GM19193 (cell line): Measurements from ENCODE around the gene RNF182.

Experiments used
- POLR2A ChIP-seq: IDR thresholded peaks from 4 replicates; pipeline ENCODE4 v1.6.1; 2011; ENCODE audit not compliant: insufficient read depth, insufficient read length; ENCODE audit errors: extremely low read depth

Gene RNF182

DNA sequence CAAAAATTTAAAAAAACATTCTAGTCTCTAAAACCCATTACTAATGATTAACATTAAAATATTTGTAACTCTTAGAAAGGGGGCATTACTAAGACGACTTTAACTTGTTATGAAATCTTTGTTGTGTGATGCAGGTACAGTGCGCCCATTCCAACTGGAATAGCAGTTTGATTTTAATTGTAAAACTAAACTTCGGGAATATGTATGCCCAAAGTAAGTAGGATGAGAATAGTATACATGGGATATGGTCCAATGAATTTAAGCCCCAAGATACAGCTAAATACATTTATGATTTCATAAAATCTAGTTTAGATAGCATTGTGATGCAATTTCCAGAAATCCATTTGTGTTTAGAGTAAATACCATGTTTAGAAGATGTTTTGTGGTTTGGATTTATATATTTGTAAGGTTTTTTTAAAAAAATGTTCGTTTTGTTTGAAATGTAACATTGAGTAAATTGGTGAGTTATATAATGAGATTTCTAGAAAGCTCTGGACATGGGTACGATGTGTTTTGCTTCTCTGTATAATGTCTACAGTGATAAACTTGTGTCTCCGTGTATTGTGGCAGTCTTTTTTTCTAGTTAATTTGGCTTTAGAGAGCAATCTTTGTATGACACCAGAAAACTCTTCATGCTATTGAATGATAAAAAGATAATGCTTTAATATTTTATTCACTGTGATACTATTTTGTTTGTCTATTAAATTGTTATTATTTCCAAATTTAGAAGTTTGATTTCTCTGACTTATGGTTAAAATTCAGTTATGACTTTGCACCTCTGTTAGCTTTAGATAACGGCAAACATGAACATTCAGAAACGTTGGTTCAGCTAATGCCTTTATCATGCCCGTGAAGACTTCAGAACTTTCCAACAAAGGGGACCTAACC is 54.8 kb downstream of the RNF182 start:
- TF ChIP-seq POLR2A = no peak

DNA sequence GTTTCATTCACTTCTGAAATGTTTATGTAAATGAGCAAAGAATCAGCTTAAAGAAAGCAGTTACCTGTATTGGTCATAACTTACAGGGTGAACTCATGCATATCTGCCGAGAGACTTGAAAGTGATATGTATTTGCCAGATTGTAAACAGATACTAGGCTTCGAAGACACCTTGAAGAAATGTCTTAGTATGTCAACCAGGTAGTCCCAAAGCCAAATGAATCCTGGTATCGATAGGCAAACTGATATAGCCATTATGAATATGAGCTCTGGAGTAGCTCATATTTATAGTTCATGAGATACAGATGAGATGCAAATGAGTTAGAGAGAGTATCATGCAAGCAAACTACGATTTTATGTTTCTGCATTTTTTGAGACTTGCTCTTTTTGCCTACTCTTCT is 55.8 kb downstream of the RNF182 start:
- TF ChIP-seq POLR2A = no peak

DNA sequence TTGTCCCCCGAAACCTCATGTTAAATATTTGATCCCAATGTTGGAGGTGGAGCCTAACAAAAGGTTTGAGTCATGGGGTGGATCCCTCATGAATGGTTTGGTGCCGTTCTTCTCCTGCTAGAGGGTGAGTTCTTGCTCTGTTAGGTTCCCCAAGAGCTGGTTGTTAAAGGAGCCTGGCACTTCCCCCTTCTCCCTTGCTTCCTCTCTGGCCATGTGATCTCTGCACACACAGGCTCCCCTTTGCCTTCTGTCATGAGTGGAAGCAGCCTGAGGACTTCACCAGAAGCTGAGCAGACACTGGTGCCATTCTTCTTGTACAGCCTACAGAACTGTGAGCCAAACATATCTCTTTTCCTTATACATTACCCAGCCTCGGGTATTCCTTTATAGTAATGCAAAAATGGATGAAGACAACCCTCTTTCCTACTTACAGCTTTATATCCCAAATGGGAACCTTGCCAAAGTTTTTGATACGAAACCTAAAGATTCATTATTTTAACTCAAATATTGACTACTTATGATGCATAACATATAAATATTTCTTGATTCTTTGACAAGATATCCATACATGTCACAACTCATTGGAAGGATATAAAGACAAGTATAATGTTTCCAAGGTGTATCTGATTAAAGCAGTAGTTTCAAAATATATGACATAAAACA is 61.0 kb downstream of the RNF182 start:
- TF ChIP-seq POLR2A = no peak

DNA sequence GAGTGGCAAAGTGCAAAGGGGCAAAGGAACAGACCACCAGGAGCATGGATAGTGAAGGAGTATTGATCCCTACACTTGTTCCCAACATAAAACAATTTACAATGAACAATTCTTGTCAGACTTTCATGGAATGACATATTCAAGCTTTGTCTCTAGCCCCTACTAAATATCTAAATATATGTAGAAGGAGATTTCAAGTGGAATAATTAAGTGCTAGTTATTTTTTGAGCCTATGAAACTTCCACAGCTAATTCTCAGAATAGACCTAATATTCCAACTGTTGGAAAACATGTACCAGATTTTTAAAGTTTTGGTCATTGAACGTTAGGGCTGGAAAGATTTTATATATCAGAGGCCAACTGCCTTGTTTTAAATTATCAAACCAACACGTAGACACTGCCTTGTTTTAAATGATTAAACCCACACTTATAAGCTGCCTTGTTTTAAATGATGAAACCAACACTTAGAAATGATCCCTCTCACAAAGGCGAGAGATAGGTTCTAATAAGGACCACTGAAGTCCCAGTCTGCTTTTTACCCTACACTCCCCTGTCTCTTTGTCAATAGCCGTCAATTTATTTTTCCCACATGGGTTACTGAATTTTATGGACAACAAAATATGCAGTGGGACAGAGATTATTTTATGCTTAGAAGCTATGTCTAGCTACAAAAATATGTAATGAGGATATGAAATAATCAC is 62.1 kb downstream of the RNF182 start:
- TF ChIP-seq POLR2A = no peak

DNA sequence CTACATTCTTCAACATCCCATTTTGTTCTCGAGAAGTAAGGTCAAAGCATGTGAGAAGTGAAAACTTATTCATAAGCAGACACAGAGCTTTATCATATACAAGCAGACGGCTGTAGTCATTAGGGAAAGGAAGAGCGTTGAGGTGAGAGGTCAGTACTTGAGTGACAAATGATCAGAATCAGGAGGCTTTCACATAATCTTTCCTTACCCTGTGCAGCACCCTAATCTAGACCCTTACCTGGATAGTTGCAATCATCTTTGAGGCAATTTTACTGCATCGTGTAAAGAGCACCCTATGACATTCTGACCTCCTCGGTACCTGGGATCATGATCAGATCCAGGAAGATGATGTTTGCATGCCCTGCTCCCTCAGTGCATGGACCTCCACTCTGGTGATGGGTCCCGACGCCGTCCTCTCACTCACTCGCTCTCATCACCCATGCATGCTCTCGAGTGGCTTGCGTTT is 62.7 kb downstream of the RNF182 start:
- no peak for TF ChIP-seq POLR2A

DNA sequence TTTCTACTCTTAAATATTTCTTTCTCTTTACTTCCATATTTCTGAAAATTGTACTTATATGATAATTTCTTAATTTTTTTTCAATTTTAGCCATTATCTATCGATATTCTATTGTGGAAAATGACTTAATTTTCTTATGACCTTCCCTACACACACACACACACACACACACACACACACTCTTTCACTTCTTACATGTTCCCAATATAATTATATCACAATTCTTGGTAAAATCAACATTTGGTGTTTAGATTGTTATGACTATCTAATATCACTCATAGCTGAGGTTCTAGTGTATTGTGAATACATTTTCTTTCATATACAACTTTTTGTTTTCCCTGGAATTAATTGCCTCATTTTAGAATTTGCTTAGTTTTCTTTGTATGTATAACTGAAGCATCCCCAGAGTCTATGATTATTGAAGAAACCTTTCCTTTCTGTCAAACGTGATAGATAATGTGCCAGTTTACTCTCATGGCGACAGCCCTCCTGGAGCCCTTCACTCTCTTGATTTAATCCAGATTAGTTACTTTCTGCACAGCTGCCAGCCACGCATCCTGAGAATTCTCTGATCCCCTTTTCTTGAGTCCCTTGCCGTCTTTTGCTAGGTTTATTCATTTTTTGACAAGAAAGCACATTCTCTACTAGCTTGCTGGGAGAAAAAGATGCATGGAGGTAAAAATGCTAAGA is 63.4 kb downstream of the RNF182 start:
- TF ChIP-seq POLR2A = no peak

DNA sequence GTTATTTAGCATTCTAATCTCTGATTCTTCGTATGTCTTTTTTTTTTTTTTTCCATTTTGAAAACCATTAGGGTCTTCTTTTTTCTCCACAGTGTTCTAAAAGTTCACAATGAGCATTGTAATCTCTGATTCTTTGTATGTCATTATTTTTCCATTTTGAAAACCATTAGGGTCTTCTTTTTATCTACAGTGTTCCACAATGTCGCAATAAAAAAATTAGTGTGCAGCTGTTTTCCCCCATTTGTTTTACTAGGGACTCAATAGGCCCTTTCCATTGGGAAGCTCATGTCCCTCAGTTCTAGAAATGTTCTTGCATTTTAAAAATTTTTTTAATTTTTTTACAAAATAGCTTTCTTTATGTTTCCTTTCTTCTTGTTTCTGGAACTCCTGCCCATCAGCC is 64.2 kb downstream of the RNF182 start:
- no peak for TF ChIP-seq POLR2A

DNA sequence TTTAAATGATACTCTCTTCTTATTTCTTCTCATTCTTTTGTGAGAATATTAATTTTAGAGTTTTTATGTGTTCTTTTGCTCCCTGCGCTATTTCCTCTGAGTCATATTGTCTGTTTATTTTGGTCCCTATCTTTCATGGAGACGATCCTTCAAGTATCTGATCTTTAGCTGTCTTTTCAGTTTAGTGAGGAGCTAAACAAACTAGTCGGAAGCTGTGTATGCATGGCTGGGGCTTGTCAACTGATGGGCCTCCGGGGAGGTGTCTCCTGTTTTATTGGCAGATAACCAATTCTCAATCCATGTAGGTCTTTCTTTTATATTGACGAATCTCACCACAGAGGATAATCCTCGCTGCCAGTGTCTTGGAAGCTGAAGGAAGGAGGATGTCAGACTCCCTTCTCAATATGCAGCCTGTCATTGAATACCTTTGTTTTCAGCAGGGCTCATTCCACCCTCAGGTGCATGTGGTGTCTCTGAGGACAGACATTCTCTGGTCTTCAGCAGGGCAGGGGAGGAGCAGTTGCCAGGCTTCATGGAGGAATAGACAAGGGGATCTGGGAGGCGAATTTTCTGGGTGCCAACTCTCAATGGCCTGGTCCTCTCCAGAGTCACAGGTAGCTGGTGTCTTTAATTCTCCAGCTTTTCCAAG is 64.9 kb downstream of the RNF182 start:
- TF ChIP-seq POLR2A = no peak

DNA sequence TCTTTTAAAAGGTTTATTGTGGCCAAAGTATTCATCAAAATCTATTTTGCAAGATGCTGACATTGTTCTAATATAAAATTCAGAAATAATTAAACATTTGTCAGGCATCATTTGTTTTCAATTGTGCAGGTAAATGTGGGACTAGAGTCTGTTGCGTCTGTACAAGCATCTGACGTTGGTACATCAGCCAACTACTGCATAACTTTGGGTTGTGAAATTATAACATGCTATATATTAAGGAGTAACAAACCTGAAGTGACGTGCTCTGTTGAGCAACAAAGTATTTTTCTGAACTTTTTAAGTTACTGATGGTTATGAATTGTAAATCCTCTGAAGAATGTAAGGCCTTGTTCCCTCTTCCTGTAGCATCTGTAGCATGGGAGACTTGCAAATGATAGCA is 66.0 kb downstream of the RNF182 start:
- TF ChIP-seq POLR2A = no peak

DNA sequence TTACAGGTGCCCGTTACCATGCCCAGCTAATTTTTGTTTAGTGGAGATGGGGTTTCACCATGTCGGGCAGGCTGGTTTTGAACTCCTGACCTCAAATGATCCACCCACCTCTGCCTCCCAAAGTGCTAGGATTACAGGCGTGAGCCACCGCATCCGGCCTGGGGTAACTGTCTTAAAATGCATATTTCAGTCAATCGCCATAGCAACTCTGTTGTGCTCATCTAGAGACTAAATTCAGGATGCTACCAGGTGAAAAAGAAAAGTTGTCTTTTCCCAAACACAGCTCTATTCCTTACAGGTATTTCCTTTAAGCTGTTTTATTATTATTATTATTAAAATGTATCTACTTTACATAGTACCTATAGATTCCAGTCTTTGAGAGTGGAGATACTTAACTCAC is 66.6 kb downstream of the RNF182 start:
- no peak for TF ChIP-seq POLR2A

DNA sequence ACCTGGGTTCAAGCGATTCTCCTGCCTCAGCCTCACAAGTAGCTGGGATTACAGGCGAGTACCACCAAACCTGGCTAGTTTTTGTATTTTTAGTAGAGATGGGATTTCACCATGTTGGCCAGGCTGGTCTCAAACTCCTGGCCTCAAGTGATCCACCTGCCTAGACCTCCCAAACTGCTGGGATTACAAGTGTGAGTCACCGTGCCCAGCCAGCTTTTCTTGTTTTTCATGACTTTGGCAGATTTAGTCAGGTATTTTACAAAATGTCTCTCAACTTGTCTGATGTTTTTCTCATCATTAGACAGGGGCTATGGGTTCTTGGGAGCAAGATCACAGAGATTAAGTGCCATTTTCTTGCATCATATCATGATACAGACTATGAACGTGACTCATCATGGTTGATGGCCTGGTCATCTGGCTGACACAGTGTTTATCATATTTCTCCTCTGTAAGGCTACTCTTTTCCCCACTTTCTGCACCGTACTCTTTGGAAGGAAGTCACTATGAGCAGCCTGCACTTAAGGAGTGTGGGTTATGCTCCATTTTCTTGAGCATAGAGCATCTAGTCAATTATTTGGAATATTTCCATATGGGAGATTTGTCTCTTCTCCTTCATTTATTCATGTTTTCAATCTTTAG is 67.8 kb downstream of the RNF182 start:
- no peak for TF ChIP-seq POLR2A

DNA sequence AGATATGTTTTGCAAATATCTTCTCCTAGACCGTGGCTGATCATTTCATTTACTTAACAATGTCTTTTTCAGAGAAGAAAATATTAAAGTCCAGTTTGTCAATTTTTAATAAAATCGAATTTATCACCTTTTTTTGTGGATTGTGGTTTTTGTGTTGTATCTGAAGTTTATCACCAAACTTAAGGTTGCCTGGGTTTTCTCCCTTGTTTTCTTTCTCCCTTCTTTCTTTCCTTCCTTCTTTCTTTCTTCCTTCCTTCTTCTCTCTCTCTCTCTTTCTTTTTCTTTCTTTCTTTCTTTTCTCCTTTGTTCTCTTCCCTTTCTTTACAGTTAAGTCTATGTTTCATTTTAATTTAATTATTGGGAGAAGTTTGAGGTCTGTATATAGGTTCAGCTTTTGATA is 68.7 kb downstream of the RNF182 start:
- TF ChIP-seq POLR2A = no peak

DNA sequence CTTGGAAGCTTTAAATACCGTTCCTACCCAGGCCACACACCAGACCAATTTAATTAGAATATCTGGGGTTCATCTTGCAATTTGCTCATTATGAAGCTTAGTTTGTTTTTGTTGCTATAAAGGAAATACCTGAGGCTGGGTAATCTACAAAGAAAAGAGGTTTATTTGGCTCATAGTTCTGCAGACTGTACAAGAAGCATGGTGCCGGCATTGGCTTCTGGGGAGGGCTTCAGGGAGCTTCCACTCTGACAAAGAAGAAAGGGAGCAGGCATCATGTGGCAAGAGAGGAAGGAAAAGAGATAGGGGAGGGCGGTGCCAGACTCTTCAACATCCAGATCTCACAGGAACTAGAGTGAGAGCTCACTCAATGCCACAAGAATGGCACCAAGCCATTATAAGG is 73.6 kb downstream of the RNF182 start:
- no peak for TF ChIP-seq POLR2A

DNA sequence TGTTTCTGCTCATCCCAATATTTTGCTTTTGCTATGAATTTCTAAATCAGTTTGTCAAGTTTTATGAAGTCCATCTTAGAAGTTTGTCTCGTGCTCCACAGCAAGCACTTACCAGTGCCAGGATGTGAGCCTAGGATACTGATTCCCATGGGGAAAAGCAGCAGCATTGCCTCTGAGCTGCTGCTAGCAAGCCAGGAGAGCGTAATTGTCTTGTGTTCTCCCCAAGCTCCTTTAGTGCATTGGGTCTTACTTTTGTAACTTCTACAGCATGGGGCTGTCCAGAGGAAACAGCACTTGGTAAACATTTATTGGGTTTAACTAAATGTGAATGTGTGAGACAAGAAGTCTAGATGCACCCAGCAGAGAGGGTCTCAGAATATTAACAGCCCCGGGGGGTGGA is 76.1 kb downstream of the RNF182 start:
- no peak for TF ChIP-seq POLR2A
